GM19397 (cell line): ENCODE measurements around the gene TNNC2.
A peak's percentile ranks its signal among the peaks of the same experiment; 100 is the strongest.
"Not testable (repeated sequence)": the region's sequence is repeated elsewhere in the genome, so short reads cannot be mapped to it uniquely, and the experiment has no call there.

ENCODE experiments used
- ATAC-seq: cut with Tn5 transposase; IDR thresholded peaks from one replicate; pipeline ENCODE4 v1.9.1; 2021; ENCODE audit warnings: mild to moderate bottlenecking, moderate library complexity; ENCODE audit not compliant: unreplicated experiment

The TNNC2 gene

DNA sequence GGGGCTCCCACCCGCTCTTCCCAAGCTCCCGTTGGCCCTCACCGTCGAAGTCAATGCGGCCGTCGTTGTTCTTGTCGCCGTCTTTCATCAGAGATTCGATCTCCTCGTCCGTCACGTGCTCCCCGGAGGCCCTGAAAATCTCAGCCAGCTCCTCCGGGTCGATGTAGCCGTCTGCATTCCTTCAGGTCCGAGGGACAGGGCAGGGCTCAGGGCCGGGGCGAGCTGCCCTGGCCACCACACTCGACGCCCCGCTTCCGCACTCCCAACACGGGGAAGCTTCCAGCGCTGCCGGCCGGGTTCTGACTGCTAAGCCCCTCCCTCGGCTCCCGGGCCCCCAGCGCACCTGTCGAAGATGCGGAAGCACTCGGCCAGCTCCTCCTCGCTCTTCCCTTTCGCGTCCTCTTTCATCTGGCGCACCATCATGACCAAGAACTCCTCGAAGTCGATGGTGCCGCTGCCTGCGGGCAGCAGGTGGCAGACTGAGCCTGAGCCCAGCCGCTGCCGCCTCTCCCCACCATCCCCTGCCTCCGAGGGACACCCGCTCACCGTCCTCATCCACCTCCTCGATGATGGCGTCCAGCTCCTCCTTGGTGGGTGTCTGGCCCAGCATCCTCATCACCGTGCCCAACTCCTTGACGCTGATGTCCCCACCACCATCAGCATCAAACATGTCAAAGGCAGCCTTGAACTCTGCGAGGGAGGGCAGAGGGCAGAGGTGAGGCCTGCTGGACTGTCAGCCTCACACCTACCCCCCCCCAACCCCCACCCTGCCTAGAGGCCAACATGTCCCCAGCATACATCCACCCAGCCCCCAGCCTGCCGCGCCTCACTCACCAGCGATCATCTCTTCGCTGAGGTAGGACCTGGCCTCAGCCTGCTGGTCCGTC lies 2.9 kb downstream of the TNNC2 start:
- ATAC-seq, result no peak

- ATAC-seq, result no peak
These were observed 4.3 kb downstream of the TNNC2 start for GRCh38 chr20:45822857-45823256.

DNA sequence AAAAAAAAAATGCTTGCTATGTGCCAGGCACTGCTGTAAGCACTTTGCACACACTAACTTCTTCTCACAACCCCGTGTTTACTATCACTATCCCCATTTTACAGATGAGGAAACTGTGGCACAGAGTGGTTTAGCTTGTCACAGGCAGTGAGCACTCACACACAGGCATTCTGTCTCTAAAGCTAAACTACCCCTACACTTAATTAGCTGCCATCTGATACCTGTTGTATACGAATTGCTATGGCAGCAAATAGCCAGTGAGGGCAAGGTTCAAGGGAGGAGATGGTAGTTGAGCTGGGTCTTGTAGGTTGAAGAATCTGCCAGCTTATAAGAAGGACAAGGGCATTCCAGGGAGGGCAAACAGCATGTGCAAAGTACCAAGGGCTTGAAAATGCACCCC lies 5.2 kb downstream of the TNNC2 start:
- ATAC-seq, result no peak

DNA sequence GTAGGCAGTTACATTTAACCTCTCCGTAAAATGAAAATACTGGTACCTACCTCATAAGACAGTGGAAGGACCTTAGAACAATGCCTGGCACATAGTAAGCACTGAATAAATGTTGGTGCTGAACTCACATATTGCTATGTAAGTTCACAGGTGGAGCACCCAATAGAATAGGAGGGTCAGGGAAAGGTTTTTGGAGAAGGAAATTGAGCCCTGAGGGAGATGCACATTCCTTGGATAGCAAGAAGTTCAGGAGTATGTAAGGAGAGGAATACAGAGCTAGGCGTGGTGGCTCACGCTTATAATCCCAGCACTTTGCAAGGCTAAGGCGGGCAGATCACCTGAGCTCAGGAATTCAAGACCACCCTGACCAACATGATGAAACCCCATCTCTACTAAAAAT lies 7.6 kb downstream of the TNNC2 start:
- ATAC-seq, result no peak

DNA sequence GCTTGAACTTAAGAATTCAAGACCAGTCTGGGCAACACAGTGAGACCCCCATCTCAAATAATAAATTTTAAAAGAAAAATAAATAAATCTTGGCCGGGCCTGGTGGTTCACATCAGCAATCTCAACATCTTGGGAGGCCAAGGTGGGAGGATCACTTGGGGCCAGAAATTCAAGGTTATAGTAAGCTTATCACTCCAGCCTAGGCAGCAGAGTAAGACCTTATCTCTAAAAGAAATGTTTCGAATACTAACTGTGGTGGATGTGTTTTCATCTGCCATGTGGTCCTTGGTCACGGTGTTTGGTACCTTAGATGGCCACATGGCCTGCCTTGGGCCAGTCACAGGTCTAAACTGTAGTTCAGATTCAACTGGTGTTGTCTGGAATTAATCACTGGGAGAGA lies 8.9 kb downstream of the TNNC2 start:
- ATAC-seq, result no peak

- no peak for ATAC-seq
These were observed 9.5 kb downstream of the TNNC2 start for GRCh38 chr20:45817376-45818194.

GRCh38 chr20:45816951-45817350 lies 10.2 kb downstream of the TNNC2 start:
- no peak for ATAC-seq

GRCh38 chr20:45814314-45814713 lies 12.8 kb downstream of the TNNC2 start:
- ATAC-seq, result no peak

DNA sequence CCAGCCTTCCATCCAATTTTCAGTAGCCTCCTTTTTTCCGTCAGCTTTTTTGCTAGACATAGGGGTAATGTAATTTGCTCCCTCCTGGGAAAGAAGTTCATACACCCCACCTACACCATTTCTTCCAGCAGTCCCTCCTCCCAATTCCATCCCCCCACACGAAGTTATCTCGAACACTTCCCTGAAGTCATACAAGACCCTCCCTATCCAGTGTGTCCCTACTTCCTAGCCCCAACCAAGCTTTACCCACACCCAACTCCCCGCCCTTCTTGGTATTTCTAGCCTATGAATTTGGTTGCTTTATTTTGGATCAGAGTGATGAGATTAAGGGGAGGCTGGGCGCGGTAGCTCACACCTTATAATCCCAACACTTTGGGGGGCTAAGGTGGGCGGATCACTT lies 13.6 kb downstream of the TNNC2 start:
- ATAC-seq, result no peak

DNA sequence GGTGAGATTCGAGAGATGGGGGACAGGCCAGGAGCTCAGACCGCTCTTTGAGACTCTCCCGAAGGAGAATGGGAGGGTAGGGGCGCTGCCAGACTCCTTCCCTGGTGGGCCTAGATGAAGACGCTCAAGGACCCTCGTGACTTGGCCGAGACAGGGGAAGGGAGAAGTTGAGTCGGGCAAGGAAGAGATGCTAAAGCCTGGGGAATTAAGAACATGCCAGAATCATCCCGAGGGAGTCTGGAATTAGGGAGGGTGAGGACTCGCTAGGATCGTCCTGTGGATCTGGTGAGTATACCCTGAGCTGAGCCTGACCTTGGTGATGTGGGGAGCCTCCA lies 14.1 kb downstream of the TNNC2 start:
- ATAC-seq, result no peak

DNA sequence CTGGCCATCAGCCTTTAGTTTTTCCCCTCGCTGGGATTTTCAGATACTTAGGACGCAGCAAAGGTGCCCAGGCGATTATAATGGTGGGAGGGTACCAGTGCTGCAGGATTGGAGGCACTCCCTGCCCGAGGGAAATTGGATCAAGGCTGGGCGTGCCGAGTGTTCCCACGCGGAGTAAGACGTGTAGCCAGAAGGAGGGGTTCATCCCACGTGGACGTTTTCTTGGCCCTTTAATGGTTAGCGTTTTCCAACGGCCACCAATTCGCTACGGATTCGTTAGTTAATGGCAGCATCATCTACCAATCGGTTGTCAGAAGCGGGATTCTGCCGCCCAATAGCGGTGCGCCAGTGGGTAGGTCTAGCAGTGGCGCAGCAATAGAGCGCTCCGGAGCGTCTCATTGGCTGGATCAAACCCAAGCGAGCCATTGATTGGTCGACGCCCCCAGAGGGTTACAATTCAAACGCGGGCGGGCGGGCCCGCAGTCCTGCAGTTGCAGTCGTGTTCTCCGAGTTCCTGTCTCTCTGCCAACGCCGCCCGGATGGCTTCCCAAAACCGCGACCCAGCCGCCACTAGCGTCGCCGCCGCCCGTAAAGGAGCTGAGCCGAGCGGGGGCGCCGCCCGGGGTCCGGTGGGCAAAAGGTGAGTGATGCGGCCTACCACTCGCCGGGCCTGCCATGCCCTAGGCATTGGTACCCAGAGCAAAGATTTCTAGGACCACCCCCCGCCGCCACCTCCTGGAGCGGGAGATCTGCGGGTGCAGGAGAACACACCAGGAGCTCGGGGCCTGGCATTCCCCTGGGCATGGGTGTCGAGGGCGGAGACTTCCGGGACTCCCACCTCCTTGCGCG lies 14.7 kb downstream of the TNNC2 start, which contains the start of gene UBE2C:
TSS of gene UBE2C (plus strand) at position 488 of the 849 bp plus-strand sequence. CDS start at position 540, 52 bp downstream.
- peak; percentile 98 for ATAC-seq

DNA sequence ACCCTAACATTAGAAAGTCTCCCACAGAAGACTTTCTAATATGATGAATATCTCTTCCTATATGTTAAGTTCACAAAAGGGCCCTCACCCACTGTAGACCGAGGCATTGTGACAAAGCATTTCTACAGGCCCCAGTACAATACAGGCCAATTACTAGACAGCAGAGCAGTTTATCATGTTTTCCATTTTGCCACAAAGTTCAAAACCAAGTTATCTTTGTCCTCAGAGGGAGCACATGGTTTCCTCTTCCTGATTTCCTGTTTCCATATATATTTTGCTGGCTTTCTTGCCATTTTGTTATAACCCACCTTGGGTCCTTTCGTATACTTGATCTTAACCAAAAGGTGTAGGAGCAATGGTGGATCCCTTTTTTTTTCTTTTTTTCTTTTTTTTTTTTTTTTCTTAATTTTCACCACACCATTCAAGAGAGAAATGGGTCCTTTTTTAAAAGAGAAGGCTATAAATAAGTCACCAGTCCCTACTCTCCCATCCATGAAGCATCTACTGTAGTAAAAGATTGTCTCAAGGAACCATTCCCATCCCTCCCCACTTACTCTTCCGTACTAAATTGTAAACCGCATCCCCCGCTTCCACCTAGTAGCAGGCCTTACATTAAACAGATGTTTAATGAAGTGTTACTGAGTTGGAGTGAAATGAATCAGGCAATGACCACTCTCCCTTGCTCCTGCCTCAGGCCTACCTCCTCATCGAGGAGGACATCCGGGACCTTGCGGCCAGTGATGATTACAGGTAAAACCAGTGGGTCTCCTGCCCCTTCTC lies 16.7 kb downstream of the TNNC2 start:
- no peak for ATAC-seq

DNA sequence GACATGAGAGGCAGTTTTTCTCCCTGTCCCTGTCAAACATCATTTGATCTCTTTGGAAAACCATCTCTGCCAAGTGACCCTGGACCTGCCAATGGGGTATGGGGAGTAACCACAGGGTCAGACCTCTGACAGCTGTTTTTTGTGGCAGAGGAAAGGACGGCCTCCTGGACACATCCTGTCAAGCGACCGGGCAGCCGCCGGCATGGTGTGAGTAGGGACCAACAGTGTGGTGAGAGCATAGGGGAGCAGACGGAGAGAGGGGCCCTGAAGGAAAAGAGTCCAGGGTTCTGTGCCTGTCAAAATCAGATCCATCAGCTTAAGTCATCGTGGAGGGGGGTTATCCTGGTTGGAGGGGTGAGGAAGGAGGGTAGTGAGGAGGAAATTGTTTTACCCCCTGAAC lies 25.3 kb downstream of the TNNC2 start:
- ATAC-seq, result no peak

GRCh38 chr20:45798935-45799642 lies 28.0 kb downstream of the TNNC2 start:
- ATAC-seq, result peak; percentile 57

DNA sequence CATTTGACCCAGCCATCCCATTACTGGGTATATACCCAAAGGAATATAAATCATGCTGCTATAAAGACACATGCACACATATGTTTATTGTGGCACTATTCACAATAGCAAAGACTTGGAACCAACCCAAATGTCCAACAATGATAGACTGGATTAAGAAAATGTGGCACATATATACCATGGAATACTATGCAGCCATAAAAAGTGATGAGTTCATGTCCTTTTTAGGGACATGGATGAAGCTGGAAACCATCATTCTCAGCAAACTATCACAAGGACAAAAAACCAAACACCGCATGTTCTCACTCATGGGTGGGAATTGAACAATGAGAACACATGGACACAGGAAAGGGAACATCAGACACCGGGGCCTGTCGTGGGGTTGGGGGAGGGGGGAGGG lies 29.2 kb downstream of the TNNC2 start:
- ATAC-seq, result not testable (repeated sequence)

DNA sequence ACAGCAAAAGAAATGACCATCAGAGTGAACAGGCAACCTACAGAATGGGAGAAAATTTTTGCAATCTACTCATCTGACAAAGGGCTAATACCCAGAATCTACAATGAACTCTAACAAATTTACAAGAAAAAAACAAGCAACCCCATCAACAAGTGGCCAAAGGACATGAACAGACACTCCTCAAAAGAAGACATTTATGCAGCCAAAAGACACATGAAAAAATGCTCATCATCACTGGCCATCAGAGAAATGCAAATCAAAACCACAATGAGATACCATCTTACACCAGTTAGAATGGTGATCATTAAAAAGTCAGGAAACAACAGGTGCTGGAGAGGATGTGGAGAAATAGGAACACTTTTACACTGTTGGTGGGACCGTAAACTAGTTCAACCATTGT lies 29.6 kb downstream of the TNNC2 start:
- not testable (repeated sequence) for ATAC-seq

- no peak for ATAC-seq
These were observed 30.6 kb downstream of the TNNC2 start for GRCh38 chr20:45796337-45797065.

DNA sequence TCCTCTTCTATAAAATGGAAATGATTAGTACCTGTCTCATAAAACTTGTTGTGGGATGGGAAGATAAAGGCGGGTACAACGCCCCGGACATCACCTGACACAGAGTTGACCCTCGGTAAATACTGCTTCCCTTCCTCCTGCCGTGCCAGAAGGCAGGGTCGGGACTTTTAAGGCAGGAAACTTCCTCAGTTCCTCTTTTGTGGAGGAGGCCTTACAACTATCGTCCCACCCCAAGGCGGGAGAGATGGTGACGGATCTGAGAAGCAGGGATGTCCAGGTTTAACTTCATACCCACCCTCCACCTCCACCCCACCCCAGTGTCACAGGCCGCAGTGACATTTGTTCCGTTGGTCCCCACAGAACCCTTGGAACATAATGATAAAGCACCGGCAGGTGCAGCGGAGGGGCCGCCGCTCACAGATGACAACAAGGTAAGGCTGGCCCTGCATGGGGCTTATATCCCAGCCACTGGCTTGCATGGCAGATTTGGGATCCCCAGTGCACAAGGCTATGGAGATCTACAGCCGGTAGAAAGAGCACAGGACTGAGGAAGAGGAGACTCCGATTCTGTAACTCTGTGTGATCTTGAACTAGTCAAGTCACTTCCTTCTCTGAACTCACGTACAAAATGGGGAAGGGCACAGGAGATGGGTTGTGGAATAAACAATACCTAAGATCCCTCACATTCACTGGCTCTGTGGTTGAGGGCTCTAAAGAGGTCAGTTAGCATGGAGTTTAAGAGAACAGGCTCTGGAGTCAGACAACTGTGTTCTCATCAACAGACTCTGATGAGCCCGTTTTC lies 34.6 kb downstream of the TNNC2 start:
- no peak for ATAC-seq
